ENCODE measurements around the gene MED12. TPM values are rescaled to one million over a fixed set of nuclear protein-coding genes. Genes with fewer than 3 reads are reported as not detected.

Gene MED12
- 106 TPM for total RNA-seq

DNA sequence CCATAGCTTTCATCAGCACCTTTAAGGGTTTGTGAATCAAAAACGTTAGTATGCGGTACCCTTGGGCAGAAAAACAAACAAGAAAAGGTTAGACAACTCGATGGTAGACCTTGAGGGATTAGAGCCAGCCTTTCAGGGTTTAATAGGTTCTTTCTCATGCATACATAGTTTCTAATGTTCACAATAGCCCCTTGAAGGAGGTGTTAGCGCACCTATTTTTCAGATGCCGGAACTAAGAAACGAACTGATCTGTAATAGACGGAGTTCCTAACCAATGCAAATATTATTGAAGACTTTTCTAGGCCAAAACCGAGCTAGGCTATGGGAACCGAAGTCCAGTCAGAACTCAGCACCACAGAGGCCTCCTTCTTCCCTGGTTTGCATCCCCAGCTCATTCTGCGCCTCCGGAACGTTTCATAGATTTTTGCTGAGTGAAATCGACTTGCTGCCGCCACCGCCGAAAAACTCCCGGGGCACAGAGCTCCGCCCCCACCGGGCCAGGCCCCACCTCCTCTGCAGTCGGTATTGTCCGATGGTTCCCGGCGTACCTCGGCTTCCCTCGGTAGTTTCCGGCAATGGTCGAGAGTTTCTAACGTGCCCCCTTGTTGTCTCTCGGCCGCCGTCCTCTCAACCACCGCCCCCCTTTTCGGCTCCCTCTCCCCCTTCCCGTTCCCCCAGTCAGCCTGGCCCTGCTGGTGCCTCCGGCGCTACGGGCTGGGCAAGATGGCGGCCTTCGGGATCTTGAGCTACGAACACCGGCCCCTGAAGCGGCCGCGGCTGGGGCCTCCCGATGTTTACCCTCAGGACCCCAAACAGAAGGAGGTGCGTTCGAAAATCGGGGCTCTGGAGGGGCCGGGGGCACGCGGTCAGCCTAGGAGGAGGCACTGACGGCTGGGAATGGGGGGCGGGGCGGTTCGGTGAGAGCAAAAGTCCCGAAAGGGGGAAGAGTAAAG, at the start of gene MED12:
Gene MED12, plus strand, starts transcription at position 565 of the 953 bp plus-strand sequence. Its CDS starts 159 bp downstream, at position 724.
- DNase-seq (ENCODE audit: low read depth in 2 of 3, low spot score in 2 of 3), result peak in 2 of 3 donors; percentile 86 to 89

DNA sequence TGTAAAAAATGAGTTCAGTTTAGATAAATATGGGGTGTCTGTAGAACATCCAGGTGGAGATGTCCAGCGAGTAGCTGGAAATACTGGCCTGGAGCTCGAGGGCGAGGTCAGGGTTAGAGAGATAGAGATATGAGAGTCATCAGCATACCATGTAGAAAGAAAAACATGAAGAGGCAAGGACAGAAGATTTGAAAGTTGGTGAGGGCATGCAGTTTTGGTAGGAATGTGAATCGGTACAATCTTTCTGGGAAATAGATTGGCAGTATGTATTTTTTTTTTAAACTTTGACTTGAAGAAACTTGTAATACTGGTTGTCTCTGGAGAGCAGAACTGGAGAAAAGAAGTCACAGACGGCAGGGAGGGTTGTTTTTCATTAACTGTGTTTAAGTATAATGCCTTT, 47.9 kb upstream of the MED12 start:
- no peak for DNase-seq (ENCODE audit: low read depth in 2 of 3, low spot score in 2 of 3)

DNA sequence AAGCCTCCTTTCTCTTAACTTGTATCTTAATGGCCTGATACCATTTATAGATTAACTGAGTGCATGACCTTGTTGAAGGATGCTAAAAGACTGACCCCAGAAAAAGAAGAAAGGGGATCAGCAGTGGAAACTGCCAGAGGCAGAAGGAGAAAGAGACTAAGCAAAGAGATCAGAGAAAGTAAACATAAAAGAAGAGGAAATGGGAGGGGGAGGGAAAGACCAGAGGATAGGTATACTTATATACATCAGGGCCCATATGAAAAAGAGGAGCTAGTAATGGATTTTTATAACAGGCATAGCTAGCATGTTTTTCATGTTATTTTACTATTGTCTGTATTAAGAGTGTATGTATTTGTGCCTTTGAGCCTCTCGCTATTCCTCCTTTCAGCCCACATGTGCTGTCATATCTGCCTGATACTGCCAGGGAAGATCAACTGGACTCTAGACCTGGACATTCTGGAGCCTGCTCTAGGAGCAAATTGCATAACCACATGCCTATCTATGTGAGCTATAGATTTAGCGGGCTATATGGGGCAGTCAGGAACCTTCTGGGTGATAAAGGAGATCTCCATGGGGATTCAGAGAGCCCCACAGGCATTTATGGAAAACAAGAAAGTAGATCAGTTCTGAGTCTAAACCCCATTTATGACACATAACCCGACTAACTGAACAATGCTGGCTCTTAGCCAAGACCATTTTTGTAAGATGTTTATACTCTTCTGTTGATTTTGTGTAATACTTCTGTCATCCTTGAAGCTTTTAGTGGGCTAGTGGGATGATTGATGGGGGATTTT, 36.9 kb upstream of the MED12 start:
- no peak for DNase-seq (ENCODE audit: low read depth in 2 of 3, low spot score in 2 of 3)

DNA sequence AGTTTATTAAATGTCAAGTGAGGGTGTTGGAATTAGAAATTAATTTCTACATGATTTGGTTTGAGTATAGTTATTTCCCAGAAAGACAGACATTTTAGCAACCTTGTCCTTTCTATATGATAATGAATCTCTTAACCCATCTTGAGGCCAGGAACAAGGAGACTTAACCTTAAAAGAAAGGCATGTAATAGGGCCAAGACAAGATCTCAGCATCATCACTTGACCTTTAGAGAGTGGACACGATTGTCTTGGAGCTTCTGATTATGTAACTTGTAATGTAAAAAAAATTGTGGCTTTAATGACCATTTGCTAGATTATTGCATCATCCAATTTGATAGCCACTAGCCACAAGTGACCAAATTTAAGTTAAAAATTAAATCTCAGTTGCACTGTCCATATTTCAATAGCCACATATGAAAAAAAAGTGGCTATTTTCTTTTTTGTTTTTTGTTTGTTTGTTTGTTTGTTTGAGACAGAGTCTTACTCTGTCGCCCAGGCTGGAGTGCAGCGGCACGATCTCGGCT, 36.2 kb upstream of the MED12 start:
- no peak for DNase-seq (ENCODE audit: low read depth in 2 of 3, low spot score in 2 of 3)

DNA sequence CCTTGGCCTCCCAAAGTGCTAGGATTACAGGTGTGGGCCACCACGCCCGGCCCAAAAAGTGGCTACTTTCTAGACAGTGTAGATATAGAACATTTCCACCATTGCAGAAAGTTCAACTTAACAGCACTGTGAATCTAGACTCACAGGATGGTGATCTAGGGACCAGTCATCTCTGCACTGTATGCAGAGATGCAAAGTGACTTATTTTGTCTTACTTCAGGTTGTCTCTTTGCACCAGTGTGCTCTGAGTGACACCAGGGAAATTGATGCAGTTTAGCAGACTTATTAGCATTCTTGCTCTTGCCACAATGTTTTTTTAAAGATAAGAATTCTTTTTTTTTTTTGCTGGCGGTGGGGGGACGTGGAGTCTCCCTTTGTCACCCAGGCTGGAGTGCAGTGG, 35.6 kb upstream of the MED12 start:
- DNase-seq (ENCODE audit: low read depth in 2 of 3, low spot score in 2 of 3), result no peak

DNA sequence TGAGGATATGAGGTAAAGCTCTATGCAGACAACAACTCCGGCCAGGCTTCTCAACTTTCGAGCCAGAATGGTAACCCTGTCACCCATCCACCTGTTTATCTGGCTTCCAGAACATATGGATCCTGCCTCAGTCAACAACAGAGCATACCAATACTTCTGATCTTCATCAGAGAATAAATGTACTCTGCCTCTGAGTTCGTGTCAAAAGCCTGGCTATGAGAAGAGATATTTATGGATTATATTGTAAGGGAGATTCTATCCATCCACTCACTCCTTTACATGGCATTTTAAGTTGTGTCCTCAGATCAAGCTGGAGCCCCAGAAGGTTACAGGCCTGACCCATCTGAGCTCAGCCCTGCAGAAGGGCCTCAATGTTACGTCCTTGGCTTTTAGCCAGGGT, 32.5 kb upstream of the MED12 start:
- DNase-seq (ENCODE audit: low read depth in 2 of 3, low spot score in 2 of 3), result no peak

DNA sequence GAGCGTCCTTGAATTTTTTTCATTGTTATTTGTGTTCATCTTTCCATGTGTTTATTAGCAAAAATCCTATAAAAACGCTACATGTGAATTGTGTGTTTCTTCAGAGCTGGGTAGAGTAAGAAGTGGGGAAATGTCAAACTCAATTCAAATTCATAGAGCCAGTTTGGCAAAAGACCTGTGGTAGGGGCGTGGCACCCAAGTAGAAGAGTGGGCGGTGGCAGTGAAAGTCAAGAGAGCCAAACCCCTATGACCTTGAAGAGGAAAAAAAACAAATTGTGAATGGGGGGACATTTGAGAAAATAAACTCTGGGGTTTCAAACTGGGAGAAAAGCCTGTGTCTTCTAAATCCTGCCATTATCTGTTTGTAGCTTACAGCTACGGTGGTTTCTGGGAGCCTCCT, 27.1 kb upstream of the MED12 start:
- DNase-seq (ENCODE audit: low read depth in 2 of 3, low spot score in 2 of 3), result no peak

DNA sequence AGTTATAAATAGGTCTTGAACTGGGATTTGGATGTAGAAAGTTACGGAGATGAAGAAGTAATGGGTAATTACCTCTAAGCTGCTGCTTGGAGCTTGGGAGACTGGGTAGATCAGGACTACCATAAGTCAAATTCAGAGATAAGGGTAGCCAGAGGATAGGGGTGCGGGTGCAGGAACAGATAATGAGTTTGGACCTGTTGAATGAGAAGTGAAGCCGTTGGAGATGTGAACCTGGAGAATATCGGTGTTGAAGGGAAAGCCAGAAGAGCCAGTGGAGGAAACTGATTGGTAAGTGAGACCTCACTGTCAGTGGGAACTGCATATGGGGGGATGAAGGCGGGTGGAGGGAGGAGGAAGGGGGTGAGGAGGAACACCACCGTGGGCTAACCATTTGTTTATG, 23.4 kb upstream of the MED12 start:
- no peak for DNase-seq (ENCODE audit: low read depth in 2 of 3, low spot score in 2 of 3)

DNA sequence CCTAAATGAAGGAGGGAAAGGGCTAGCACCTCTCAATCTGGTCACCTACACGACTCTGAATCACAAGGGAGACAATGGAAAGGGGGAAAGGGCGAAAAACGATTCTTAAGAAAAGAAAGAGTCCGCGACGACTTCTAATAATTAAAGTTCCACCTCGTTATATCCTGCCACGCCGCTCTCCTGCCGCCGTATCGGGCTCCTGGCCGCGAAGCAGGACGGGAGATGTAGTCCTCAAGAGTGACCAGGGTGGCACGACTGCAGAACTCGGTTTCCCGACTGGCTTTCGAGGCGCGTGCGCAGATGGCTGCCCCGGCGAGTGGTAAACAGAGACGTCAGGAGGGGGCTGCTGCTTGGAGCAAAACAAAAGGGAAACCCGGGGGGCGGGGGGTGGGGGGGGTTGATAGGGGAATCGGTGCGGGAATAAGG, 22.8 kb upstream of the MED12 start, which contains the start of gene FOXO4:
Gene FOXO4, plus strand, starts transcription at position 297 of the 426 bp plus-strand sequence. CDS start 678 bp downstream, outside the sequence.
- DNase-seq (ENCODE audit: low read depth in 2 of 3, low spot score in 2 of 3), result peak; percentile 63 to 91 (median 85)

DNA sequence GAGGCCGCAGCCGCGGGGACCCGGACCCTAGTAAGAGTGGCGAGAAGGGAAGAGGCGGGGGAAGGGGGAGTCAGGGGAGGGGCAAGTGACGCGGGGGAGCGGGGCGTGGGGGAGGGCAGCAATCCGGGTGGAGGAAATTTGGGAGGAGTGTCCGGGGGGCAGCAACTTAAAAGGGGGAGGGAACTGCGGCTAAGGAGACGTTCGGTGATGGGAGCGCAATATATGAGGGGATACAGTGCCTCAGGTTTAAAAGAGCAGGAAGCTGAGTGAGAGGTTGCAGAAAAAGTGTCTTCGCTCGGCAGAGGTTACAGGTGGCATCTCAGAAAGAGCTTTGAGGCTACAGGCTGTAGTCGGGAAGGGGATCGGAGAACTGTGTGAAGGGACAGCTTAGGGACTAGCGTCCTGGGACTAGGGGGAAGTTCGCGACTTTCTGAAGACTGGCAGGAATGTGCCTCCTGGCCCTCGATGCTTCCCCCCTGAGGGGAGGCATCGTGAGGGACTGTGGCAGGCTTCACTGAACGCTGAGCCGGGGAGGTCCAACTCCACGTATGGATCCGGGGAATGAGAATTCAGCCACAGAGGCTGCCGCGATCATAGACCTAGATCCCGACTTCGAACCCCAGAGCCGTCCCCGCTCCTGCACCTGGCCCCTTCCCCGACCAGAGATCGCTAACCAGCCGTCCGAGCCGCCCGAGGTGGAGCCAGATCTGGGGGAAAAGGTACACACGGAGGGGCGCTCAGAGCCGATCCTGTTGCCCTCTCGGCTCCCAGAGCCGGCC, 22.2 kb upstream of the MED12 start:
- peak in 1 of 3 donors; percentile 59 for DNase-seq (ENCODE audit: low read depth in 2 of 3, low spot score in 2 of 3)

DNA sequence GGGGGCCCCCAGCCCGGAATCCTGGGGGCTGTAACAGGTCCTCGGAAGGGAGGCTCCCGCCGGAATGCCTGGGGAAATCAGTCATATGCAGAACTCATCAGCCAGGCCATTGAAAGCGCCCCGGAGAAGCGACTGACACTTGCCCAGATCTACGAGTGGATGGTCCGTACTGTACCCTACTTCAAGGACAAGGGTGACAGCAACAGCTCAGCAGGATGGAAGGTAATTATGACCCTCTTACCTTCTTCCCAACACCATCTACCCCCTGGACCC, 21.7 kb upstream of the MED12 start:
- no peak for DNase-seq (ENCODE audit: low read depth in 2 of 3, low spot score in 2 of 3)

DNA sequence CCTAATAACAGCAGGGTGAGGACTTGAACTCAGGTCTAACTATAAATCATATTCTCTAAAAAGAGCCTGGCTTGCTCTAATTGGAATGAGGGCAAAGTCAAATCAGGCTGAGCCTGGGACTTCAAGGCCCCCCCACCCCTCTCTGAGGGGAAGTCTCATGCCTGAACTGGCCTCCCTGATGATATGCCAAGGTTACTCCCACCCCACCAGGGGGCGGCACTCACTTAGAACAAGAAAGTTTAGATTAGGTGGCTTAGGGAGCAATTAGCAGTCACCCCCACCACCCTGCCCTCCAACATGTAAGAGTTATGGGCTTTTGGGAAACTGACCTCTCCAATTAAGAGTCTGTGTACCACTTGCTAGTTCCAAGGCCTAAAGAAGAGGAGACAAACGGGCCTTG, 20.1 kb upstream of the MED12 start:
- DNase-seq (ENCODE audit: low read depth in 2 of 3, low spot score in 2 of 3), result peak in 2 of 3 donors; percentile 77 to 88

DNA sequence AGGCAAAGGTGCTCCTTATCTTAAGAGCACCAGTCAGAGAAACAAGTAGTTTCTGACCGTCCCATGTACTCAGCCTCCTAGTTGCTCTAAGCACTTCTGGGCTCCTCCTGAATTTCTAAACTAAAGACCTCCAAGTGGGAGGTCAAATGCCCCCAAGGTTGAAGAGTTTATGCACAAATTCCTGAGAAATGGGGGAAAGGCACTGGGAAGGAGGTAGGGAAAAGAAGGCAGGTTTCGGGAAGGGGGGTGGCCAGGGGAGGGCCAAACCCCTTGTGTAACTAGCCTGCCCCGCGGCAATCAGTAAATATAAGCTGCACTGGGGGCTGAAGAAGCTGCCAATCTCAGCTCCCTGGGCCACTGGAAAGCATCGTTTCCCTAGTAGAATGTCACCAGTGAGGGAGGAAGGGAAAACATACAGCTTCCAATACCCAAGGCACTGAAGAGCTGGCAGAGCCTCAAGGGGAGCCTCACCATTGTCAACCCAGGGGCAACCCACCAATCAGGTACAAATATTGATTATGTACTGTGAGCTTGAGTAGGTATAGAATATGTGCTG, 19.4 kb upstream of the MED12 start:
- DNase-seq (ENCODE audit: low read depth in 2 of 3, low spot score in 2 of 3), result no peak

DNA sequence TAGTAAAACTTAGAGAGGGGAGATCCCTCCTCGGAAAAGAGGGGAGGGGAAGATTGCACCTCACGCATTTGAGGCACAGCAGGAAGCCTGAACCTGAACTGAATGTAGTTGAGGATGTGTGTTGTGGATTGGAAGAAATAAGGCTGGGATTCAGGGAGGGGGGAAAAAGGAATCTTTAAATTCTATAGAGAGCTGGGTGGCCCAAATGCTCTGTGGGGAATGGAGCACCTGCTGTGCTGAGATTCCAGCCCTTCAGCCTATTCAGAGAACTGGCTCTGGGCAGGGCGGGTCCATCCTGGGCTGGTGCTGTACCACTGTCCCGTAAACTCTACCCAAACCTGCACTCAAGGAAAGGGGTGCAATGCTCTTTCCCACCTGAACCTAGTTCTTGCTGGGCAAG, 18.7 kb upstream of the MED12 start:
- no peak for DNase-seq (ENCODE audit: low read depth in 2 of 3, low spot score in 2 of 3)

DNA sequence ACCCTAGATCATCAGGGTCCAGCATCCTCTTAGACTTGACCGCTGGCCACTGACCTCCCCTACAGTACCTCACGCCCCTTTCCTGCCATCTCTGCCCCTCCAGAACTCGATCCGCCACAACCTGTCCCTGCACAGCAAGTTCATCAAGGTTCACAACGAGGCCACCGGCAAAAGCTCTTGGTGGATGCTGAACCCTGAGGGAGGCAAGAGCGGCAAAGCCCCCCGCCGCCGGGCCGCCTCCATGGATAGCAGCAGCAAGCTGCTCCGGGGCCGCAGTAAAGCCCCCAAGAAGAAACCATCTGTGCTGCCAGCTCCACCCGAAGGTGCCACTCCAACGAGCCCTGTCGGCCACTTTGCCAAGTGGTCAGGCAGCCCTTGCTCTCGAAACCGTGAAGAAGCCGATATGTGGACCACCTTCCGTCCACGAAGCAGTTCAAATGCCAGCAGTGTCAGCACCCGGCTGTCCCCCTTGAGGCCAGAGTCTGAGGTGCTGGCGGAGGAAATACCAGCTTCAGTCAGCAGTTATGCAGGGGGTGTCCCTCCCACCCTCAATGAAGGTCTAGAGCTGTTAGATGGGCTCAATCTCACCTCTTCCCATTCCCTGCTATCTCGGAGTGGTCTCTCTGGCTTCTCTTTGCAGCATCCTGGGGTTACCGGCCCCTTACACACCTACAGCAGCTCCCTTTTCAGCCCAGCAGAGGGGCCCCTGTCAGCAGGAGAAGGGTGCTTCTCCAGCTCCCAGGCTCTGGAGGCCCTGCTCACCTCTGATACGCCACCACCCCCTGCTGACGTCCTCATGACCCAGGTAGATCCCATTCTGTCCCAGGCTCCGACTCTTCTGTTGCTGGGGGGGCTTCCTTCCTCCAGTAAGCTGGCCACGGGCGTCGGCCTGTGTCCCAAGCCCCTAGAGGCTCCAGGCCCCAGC, 17.6 kb upstream of the MED12 start:
- no peak for DNase-seq (ENCODE audit: low read depth in 2 of 3, low spot score in 2 of 3)

DNA sequence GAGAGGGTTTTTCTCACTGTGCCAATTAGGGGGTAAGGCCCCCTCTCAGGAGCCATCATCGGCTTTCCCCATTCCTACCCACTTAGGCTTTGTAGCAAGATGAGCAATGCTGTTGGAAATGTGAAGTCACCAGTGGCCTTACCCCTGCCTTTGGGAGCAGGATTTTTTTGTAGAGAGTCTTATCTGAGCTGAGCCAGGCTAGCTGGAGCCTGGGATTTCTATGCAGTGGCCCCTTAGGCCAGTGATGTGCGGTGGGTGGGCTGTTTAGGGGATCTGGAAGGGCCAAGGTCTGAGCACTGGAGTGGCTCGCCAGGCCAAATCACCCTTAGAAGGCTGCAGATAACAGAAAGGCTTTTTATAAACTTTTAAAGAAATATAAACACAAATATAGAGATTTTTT, 16.1 kb upstream of the MED12 start:
- no peak for DNase-seq (ENCODE audit: low read depth in 2 of 3, low spot score in 2 of 3)

DNA sequence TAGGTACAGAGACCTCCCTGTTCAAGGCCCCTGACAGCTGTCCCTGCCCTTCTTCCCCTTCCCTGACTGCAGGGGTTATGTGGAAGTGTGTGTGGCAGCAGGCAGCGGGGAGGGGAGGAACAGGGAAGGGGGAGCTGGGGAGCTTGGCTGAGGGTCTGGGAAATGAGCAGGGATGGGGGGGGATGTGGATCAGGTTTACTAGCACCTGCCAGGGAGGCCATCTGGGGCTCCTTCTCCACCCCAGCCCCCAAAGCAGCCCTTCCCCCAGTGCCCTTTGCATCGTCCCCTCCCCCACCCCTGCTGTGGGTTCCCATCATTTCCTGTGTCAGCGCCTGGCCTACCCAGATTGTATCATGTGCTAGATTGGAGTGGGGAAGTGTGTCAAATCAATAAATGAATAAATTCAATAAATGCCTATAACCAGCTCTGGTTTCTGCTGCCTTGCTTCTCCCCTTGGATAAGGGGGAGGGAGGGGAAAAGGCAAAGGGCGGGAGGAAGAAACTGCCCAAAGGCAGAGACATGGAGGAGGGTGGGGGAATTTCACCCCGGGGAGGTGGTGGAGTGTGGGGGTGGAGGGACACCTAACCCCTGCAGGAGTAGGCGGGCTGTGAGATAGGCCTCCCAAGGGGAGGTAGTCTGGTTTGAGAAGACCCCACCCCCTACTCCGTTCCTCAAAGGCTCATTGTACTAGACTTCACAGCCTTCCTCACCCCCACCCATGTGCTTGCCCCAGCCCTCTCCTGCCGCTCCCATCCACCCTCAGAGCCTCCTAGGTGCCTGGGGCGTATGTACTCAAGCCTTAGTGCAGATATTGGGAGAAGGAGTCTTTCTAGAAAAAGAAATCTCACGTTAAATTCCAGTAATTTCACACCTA, 15.0 kb upstream of the MED12 start:
- peak in 2 of 3 donors; percentile 60 to 84 for DNase-seq (ENCODE audit: low read depth in 2 of 3, low spot score in 2 of 3)

DNA sequence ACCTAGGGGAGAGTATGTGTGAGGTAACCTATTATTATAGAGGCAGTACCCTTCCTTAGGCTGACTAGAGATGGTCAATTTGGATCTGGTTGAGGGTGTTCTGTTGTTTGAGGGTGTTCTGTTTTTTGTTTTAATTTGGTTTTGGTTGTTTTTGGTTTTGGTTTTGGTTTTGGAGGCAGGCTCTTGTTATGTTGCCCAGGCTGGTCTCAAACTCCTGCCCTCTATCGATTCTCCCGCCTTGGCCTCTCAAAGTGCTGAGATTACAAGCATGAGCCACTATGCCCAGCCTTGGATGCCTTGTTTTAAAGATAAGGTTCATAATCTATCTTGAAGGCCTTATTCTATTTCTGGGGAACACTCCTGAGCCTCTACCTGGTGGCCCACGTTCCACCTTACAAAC, 12.8 kb upstream of the MED12 start:
- no peak for DNase-seq (ENCODE audit: low read depth in 2 of 3, low spot score in 2 of 3)

Data from hematopoietic multipotent progenitor cell (in vitro differentiated cells).